HEK293 (cell line): ENCODE results near the gene EXOSC1.

Source experiments
- CTCF ChIA-PET: fragments of 350-600 bp; formaldehyde crosslinking; extraction: SDS; loops from one replicate; lab custom pipeline; 2021; ENCODE audit warnings: antibody characterized with exemption; lab: Yijun Ruan, JAX
- POLR2A ChIA-PET: fragments of 300-600 bp; formaldehyde crosslinking; extraction: SDS; loops from one replicate; lab custom pipeline; 2020; ENCODE audit warnings: antibody characterized with exemption, inconsistent platforms; lab: Yijun Ruan, JAX
- H3K27ac ChIP-seq: fragments of 200-500 bp; sonication (Bioruptor generic); 2 replicates; pipeline ENCODE4 v1.5.1; 2014; ENCODE audit warnings: low read depth, low read length, control low read depth, inconsistent platforms; ENCODE audit errors: extremely low read depth
- H3K36me3 ChIP-seq, 2 experiments: fragments of 200-500 bp in 1 of 2; sonication (Bioruptor generic) in 1 of 2; 1 replicate in 1 of 2; 2 replicates in 1 of 2; pipeline ENCODE4 v1.5.1; 2014 to 2017; ENCODE audit warnings: inconsistent platforms in 2 of 2, low read length in 2 of 2; ENCODE audit not compliant: control insufficient read depth in 2 of 2, insufficient read depth in 1 of 2
- H3K4me1 ChIP-seq: fragments of 200-500 bp; sonication (Bioruptor generic); 2 replicates; pipeline ENCODE4 v1.5.1; 2014; ENCODE audit warnings: mild to moderate bottlenecking, low read length, inconsistent platforms; ENCODE audit not compliant: control insufficient read depth, insufficient read depth
- H3K4me3 ChIP-seq: 2 replicates; pipeline ENCODE4 v1.5.1; 2011; ENCODE audit warnings: low read depth, mild to moderate bottlenecking, control low read depth, low read length, moderate library complexity
- H3K9me3 ChIP-seq: fragments of 200-500 bp; sonication (Bioruptor generic); 2 replicates; pipeline ENCODE4 v1.5.1; 2014; ENCODE audit warnings: low read depth, low read length, inconsistent platforms; ENCODE audit not compliant: control insufficient read depth, insufficient read depth
- CTCF ChIP-seq: fragments of 450-650 bp; formaldehyde crosslinking; IDR thresholded peaks from 2 replicates; pipeline ENCODE4 v1.5.1; 2016; ENCODE audit warnings: missing biosample characterization, missing genetic modification characterization
- HOXA7 ChIP-seq: sonication (generic); formaldehyde crosslinking; IDR thresholded peaks from 2 replicates; pipeline ENCODE4 v1.8.1; 2022; ENCODE audit warnings: missing genetic modification reagents, borderline replicate concordance
- KLF1 ChIP-seq: fragments of 450-650 bp; formaldehyde crosslinking; IDR thresholded peaks from 2 replicates; pipeline ENCODE4 v1.5.1; 2016; ENCODE audit warnings: missing biosample characterization, missing genetic modification characterization
- KLF10 ChIP-seq: fragments of 450-650 bp; IDR thresholded peaks from 2 replicates; pipeline ENCODE4 v1.5.1; 2018; ENCODE audit warnings: missing biosample characterization, mild to moderate bottlenecking, missing genetic modification characterization
- OSR2 ChIP-seq: fragments of 450-650 bp; formaldehyde crosslinking; IDR thresholded peaks from 2 replicates; pipeline ENCODE4 v1.5.1; 2016; ENCODE audit warnings: missing biosample characterization, missing genetic modification characterization
- PRDM1 ChIP-seq: fragments of 450-650 bp; formaldehyde crosslinking; IDR thresholded peaks from 2 replicates; pipeline ENCODE4; 2016; ENCODE audit warnings: missing biosample characterization, missing genetic modification characterization
- SP7 ChIP-seq: fragments of 450-650 bp; formaldehyde crosslinking; IDR thresholded peaks from 2 replicates; pipeline ENCODE4 v1.5.1; 2016; ENCODE audit warnings: missing biosample characterization, missing genetic modification characterization
- ZBTB17 ChIP-seq: fragments of 450-650 bp; formaldehyde crosslinking; IDR thresholded peaks from 2 replicates; pipeline ENCODE4 v1.5.1; 2016; ENCODE audit warnings: missing biosample characterization, missing genetic modification characterization
- ZBTB8A ChIP-seq: fragments of 450-650 bp; formaldehyde crosslinking; IDR thresholded peaks from 2 replicates; pipeline ENCODE4 v1.5.1; 2016; ENCODE audit warnings: missing biosample characterization, missing genetic modification characterization
- ZFP37 ChIP-seq: fragments of 450-650 bp; formaldehyde crosslinking; IDR thresholded peaks from 2 replicates; pipeline ENCODE4 v1.5.1; 2016; ENCODE audit warnings: missing biosample characterization, missing genetic modification characterization
- ZFP41 ChIP-seq: fragments of 450-650 bp; formaldehyde crosslinking; IDR thresholded peaks from 2 replicates; pipeline ENCODE4 v1.5.1; 2016; ENCODE audit warnings: missing biosample characterization, missing genetic modification characterization, borderline replicate concordance
- ZNF169 ChIP-seq: fragments of 450-650 bp; formaldehyde crosslinking; IDR thresholded peaks from 2 replicates; pipeline ENCODE4 v1.5.1; 2016; ENCODE audit warnings: missing biosample characterization, missing genetic modification characterization
- ZNF184 ChIP-seq: fragments of 450-650 bp; IDR thresholded peaks from 2 replicates; pipeline ENCODE4 v1.5.1; 2018; ENCODE audit warnings: missing biosample characterization, mild to moderate bottlenecking, missing genetic modification characterization
- ZNF2 ChIP-seq: fragments of 450-650 bp; formaldehyde crosslinking; IDR thresholded peaks from 2 replicates; pipeline ENCODE4 v1.5.1; 2016; ENCODE audit warnings: missing biosample characterization, missing genetic modification characterization
- ZNF324 ChIP-seq: fragments of 450-650 bp; formaldehyde crosslinking; IDR thresholded peaks from 2 replicates; pipeline ENCODE4 v1.5.1; 2016; ENCODE audit warnings: missing biosample characterization, missing genetic modification characterization
- ZNF416 ChIP-seq: fragments of 450-650 bp; formaldehyde crosslinking; IDR thresholded peaks from 2 replicates; pipeline ENCODE4 v1.5.1; 2016; ENCODE audit warnings: missing biosample characterization, missing genetic modification characterization
- ZNF513 ChIP-seq: fragments of 450-650 bp; IDR thresholded peaks from 2 replicates; pipeline ENCODE4 v1.5.1; 2018; ENCODE audit warnings: missing biosample characterization, missing genetic modification characterization
- ZNF521 ChIP-seq: fragments of 450-650 bp; formaldehyde crosslinking; IDR thresholded peaks from 2 replicates; pipeline ENCODE4 v1.5.1; 2017; ENCODE audit warnings: missing biosample characterization, mild to moderate bottlenecking, missing genetic modification characterization
- ZNF555 ChIP-seq: fragments of 450-650 bp; formaldehyde crosslinking; conservative IDR thresholded peaks from 2 replicates; pipeline ENCODE4 v1.5.1; 2017; ENCODE audit warnings: missing biosample characterization, mild to moderate bottlenecking, missing genetic modification characterization, inconsistent platforms
- ZNF658 ChIP-seq: fragments of 450-650 bp; formaldehyde crosslinking; IDR thresholded peaks from 2 replicates; pipeline ENCODE4; 2016; ENCODE audit warnings: missing biosample characterization, missing genetic modification characterization
- ZNF704 ChIP-seq: fragments of 450-650 bp; formaldehyde crosslinking; IDR thresholded peaks from 2 replicates; pipeline ENCODE4 v1.5.1; 2016; ENCODE audit warnings: missing biosample characterization, missing genetic modification characterization
- ZNF843 ChIP-seq: fragments of 450-650 bp; formaldehyde crosslinking; IDR thresholded peaks from 2 replicates; pipeline ENCODE4 v1.5.1; 2016; ENCODE audit warnings: missing biosample characterization, missing genetic modification characterization
- ZSCAN23 ChIP-seq: fragments of 450-650 bp; formaldehyde crosslinking; IDR thresholded peaks from 2 replicates; pipeline ENCODE4 v1.5.1; 2016; ENCODE audit warnings: missing biosample characterization, missing genetic modification characterization
- ZSCAN30 ChIP-seq: fragments of 450-650 bp; IDR thresholded peaks from 2 replicates; pipeline ENCODE4 v1.5.1; 2018; ENCODE audit warnings: missing biosample characterization, mild to moderate bottlenecking, missing genetic modification characterization, moderate library complexity
- ZXDB ChIP-seq: fragments of 450-650 bp; formaldehyde crosslinking; IDR thresholded peaks from 2 replicates; pipeline ENCODE4 v1.5.1; 2016; ENCODE audit warnings: missing biosample characterization, missing genetic modification characterization
- TF ChIP-seq, protein P1 (sequence below): fragments of 450-650 bp; formaldehyde crosslinking; IDR thresholded peaks from 2 replicates; pipeline ENCODE4 v1.5.1; 2016; ENCODE audit warnings: missing biosample characterization, missing genetic modification characterization
- TF ChIP-seq, protein P2 (sequence below): fragments of 450-650 bp; formaldehyde crosslinking; IDR thresholded peaks from 2 replicates; pipeline ENCODE4 v1.5.1; 2016; ENCODE audit warnings: missing biosample characterization, missing genetic modification characterization
- TF ChIP-seq, protein P3 (sequence below): fragments of 450-650 bp; formaldehyde crosslinking; IDR thresholded peaks from 2 replicates; pipeline ENCODE4 v1.5.1; 2017; ENCODE audit warnings: missing biosample characterization, missing genetic modification characterization

Gene EXOSC1

DNA sequence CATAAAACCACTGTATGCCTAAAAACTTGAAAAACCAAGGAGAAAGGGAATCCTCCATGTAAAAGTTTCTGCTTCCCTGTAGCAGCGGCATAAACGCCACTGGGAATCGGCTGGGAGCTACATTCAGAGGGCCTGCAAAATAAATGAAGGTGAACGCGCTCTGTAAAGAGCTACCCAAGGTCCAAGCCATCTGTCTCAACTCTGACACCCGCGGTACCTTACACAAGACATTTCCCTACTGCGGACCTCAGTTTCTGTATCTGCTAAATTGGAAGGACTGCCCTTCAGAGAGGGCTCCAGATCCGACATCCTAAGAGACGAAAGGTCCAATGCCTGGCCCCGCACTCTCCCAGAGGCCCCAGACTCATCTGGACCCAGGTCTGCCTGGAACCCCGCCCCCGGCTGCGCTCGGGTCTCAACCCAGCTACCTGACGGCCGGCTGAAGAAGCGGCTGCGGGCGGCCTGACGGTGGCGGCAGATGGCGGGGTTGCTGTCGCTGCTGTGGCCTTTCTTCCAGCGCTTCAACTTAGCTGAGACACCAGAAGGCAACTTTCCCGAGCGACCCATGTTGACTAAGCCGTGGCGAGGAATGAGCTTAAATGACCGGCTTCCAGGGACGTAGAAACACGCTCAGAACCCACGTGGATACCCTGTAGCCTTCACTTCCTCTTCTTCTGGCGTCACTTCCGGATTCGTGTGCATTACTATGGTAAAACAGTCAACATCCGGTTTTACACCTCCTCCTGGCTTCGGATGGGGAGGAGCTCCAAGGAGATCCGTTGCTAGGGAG, 44.9 kb downstream of the EXOSC1 start, which contains the start of gene RRP12:
Gene RRP12 (minus strand): TSS at position 676 of the 790 bp plus-strand sequence. CDS start 109 bp downstream, at position 567.
- ChIA-PET CTCF (interaction anchor here (0.6 to 1.1 kb wide), 6 partner anchors 32 to 1344 kb away, joined by 3 to 6 read pairs (median 3); no protein-coding TSS in a partner anchor), POLR2A (interaction anchor here (1.0 to 2.6 kb wide), 13 partner anchors 10 to 313 kb away, joined by 3 to 18 read pairs (median 3); partner anchors contain the start of genes ARHGAP19, FRAT2 and MARVELD1)
- Histone ChIP-seq H3K4me1 (0 out of 2 replicates have a peak, but pooled peaks cover 4% of the 10 kb centered on the region), H3K36me3 (peaks cover 16 to 19% of the 10 kb centered on the region in 2 experiments; a peak in 2 of 3 replicates), H3K9me3 (no peaks in the 10 kb centered on the region), H3K27ac (peak within 1 kb of the TSS; percentile 52), H3K4me3 (peak within 1 kb of the TSS; percentile 79)
- TF ChIP-seq SP7 (tag by site-specific recombination) (0 out of 2 replicates have a peak, but pooled peaks have one; percentile 13), ZFP41 (no peak), ZNF169 (tag by site-specific recombination) (no peak), PRDM1 (tag by site-specific recombination) (no peak), ZNF658 (tag by site-specific recombination) (no peak), ZNF555 (tag by site-specific recombination) (no peak), ZNF843 (tag by site-specific recombination) (no peak), ZSCAN30 (tag by site-specific recombination) (0 out of 2 replicates have a peak, but pooled peaks have one; percentile 23), ZXDB (tag by site-specific recombination) (peak; percentile 74), ZNF184 (tag by site-specific recombination) (no peak), ZNF513 (tag by site-specific recombination) (peak; percentile 75), ZNF521 (tag by site-specific recombination) (no peak), ZSCAN23 (tag by site-specific recombination) (no peak), ZFP37 (tag by site-specific recombination) (0 out of 2 replicates have a peak, but pooled peaks have one; percentile 43), ZNF704 (tag by site-specific recombination) (peak; percentile 82; the same call in 1 of the 2 replicates), KLF10 (tag by site-specific recombination) (peak; percentile 15; the same call in 1 of the 2 replicates), ZNF2 (peak; percentile 93), ZNF416 (tag by site-specific recombination) (no peak), KLF1 (tag by site-specific recombination) (no peak), ZBTB17 (peak; percentile 93), OSR2 (tag by site-specific recombination) (0 out of 2 replicates have a peak, but pooled peaks have one; percentile 41), ZBTB8A (tag by site-specific recombination) (0 out of 2 replicates have a peak, but pooled peaks have one; percentile 20), HOXA7 (CRISPR knock-in tag) (no peak), ZNF324 (tag by site-specific recombination) (0 out of 2 replicates have a peak, but pooled peaks have one; percentile 27), CTCF (tag by site-specific recombination) (peak; percentile 58; the same call in 1 of the 2 replicates)
- TF ChIP-seq, protein P1, sequence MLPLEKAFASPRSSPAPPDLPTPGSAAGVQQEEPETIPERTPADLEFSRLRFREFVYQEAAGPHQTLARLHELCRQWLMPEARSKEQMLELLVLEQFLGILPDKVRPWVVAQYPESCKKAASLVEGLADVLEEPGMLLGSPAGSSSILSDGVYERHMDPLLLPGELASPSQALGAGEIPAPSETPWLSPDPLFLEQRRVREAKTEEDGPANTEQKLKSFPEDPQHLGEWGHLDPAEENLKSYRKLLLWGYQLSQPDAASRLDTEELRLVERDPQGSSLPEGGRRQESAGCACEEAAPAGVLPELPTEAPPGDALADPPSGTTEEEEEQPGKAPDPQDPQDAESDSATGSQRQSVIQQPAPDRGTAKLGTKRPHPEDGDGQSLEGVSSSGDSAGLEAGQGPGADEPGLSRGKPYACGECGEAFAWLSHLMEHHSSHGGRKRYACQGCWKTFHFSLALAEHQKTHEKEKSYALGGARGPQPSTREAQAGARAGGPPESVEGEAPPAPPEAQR (tag by site-specific recombination): no peak
- TF ChIP-seq, protein P2, sequence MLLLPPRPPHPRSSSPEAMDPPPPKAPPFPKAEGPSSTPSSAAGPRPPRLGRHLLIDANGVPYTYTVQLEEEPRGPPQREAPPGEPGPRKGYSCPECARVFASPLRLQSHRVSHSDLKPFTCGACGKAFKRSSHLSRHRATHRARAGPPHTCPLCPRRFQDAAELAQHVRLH: peak; percentile 99
- TF ChIP-seq, protein P3, sequence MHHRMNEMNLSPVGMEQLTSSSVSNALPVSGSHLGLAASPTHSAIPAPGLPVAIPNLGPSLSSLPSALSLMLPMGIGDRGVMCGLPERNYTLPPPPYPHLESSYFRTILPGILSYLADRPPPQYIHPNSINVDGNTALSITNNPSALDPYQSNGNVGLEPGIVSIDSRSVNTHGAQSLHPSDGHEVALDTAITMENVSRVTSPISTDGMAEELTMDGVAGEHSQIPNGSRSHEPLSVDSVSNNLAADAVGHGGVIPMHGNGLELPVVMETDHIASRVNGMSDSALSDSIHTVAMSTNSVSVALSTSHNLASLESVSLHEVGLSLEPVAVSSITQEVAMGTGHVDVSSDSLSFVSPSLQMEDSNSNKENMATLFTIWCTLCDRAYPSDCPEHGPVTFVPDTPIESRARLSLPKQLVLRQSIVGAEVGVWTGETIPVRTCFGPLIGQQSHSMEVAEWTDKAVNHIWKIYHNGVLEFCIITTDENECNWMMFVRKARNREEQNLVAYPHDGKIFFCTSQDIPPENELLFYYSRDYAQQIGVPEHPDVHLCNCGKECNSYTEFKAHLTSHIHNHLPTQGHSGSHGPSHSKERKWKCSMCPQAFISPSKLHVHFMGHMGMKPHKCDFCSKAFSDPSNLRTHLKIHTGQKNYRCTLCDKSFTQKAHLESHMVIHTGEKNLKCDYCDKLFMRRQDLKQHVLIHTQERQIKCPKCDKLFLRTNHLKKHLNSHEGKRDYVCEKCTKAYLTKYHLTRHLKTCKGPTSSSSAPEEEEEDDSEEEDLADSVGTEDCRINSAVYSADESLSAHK (tag by site-specific recombination): no peak
